HG03175 (cell line): ENCODE measurements around the gene MED1.
A peak's percentile ranks its signal among the peaks of the same experiment; 100 is the strongest.
"Not testable (repeated sequence)": the region's sequence is repeated elsewhere in the genome, so short reads cannot be mapped to it uniquely, and the experiment has no call there.

Experiments
- ATAC-seq: cut with Tn5 transposase; IDR thresholded peaks from one replicate; pipeline ENCODE4 v1.9.1; 2021; ENCODE audit warnings: mild to moderate bottlenecking, moderate library complexity; ENCODE audit not compliant: unreplicated experiment

MED1 gene

GRCh38 chr17:39429600-39429999, 21.5 kb downstream of the MED1 start:
- ATAC-seq, result no peak

GRCh38 chr17:39416141-39416540, 34.9 kb downstream of the MED1 start:
- ATAC-seq, result no peak

- no peak for ATAC-seq
Measured at GRCh38 chr17:39410279-39410678, 40.8 kb downstream of the MED1 start.

- ATAC-seq, result no peak
Measured at GRCh38 chr17:39408360-39408759, 42.7 kb downstream of the MED1 start.

GRCh38 chr17:39406951-39407350, 44.1 kb downstream of the MED1 start:
- ATAC-seq, result no peak

- ATAC-seq, result no peak
Measured at GRCh38 chr17:39405436-39405835, 45.6 kb downstream of the MED1 start.

- no peak for ATAC-seq
Measured at GRCh38 chr17:39404542-39405378, 46.3 kb downstream of the MED1 start.

- ATAC-seq, result no peak
Measured at GRCh38 chr17:39402890-39403605, 48.0 kb downstream of the MED1 start.

GRCh38 chr17:39402244-39402889, 48.7 kb downstream of the MED1 start:
- peak; percentile 59 for ATAC-seq

- peak; percentile 72 for ATAC-seq
Measured at GRCh38 chr17:39401412-39402243, 49.4 kb downstream of the MED1 start, which contains the start of gene FBXL20. FBXL20 (minus strand) TSS chr17:39401626; CDS start chr17:39401402, 224 bp downstream.

- ATAC-seq, result peak; percentile 37
Measured at GRCh38 chr17:39400547-39401411, 50.3 kb downstream of the MED1 start.

GRCh38 chr17:39399791-39400190, 51.3 kb downstream of the MED1 start:
- no peak for ATAC-seq

GRCh38 chr17:39393736-39394135, 57.3 kb downstream of the MED1 start:
- no peak for ATAC-seq

- no peak for ATAC-seq
Measured at GRCh38 chr17:39391448-39391847, 59.6 kb downstream of the MED1 start.

- ATAC-seq, result no peak
Measured at GRCh38 chr17:39385040-39385439, 66.0 kb downstream of the MED1 start.

GRCh38 chr17:39380144-39380543, 70.9 kb downstream of the MED1 start:
- ATAC-seq, result no peak

- ATAC-seq, result no peak
Measured at GRCh38 chr17:39376434-39376833, 74.6 kb downstream of the MED1 start.

- ATAC-seq, result not testable (repeated sequence)
Measured at GRCh38 chr17:39367805-39368204, 83.3 kb downstream of the MED1 start.

- ATAC-seq, result no peak
Measured at GRCh38 chr17:39365872-39366271, 85.2 kb downstream of the MED1 start.

- ATAC-seq, result no peak
Measured at GRCh38 chr17:39365242-39365641, 85.8 kb downstream of the MED1 start.
